GM23338 (cell line): Measurements from ENCODE around the gene NTMT1. TPM values are rescaled to one million over a fixed set of nuclear protein-coding genes. Genes with fewer than 3 reads are reported as not detected.

Experiments
- ATAC-seq: fragments of 200-7000 bp; cut with Tn5 transposase; 3 replicates; pipeline ENCODE4 v1.9.1; 2020
- DNase-seq: peaks from one replicate; pipeline ENCODE4 v3.0.0-alpha.2; 2015; ENCODE audit warnings: low spot score
- H2AFZ ChIP-seq: fragments of 200-600 bp; sonication (generic); 2 replicates; pipeline ENCODE4 v1.8.0; 2016; ENCODE audit warnings: antibody characterized with exemption, mild to moderate bottlenecking, moderate library complexity
- H3F3A ChIP-seq: fragments of 200-600 bp; sonication (generic); replicated peaks from 2 replicates; pipeline ENCODE4 v1.8.0; 2017; ENCODE audit warnings: antibody characterized with exemption, mixed run types, low read depth
- H3K27ac ChIP-seq: fragments of 200-600 bp; sonication (generic); 2 replicates; pipeline ENCODE4 v1.6.1; 2016; ENCODE audit warnings: low read depth
- H3K27me3 ChIP-seq: fragments of 200-600 bp; sonication (generic); 2 replicates; pipeline ENCODE4 v1.8.0; 2016; ENCODE audit warnings: mild to moderate bottlenecking, mixed run types, moderate library complexity; ENCODE audit not compliant: insufficient read depth
- H3K36me3 ChIP-seq: fragments of 200-600 bp; sonication (generic); 2 replicates; pipeline ENCODE4 v1.8.0; 2016; ENCODE audit warnings: mild to moderate bottlenecking; ENCODE audit not compliant: insufficient read depth
- H3K4me1 ChIP-seq: fragments of 200-600 bp; sonication (generic); 2 replicates; pipeline ENCODE4 v1.8.0; 2016; ENCODE audit warnings: mild to moderate bottlenecking, moderate library complexity; ENCODE audit not compliant: insufficient read depth
- H3K4me2 ChIP-seq: fragments of 200-600 bp; sonication (generic); 2 replicates; pipeline ENCODE4 v1.7.1; 2017; ENCODE audit warnings: mixed run types
- H3K4me3 ChIP-seq: fragments of 200-600 bp; sonication (generic); 2 replicates; pipeline ENCODE4 v1.6.1; 2016; ENCODE audit warnings: mixed run types
- H3K79me2 ChIP-seq: fragments of 200-600 bp; sonication (generic); replicated peaks from 2 replicates; pipeline ENCODE4 v1.8.0; 2017; ENCODE audit warnings: mild to moderate bottlenecking; ENCODE audit not compliant: insufficient read depth
- H3K9me2 ChIP-seq: fragments of 200-600 bp; sonication (generic); 2 replicates; pipeline ENCODE4 v1.8.0; 2017; ENCODE audit not compliant: insufficient read depth
- H4K20me1 ChIP-seq: fragments of 200-600 bp; sonication (generic); replicated peaks from 2 replicates; pipeline ENCODE4 v1.8.0; 2017; ENCODE audit warnings: mild to moderate bottlenecking; ENCODE audit not compliant: insufficient read depth
- H3K27ac Mint-ChIP-seq: 2 replicates; pipeline ENCODE4 v1.8.0; 2020; ENCODE audit warnings: inconsistent platforms, mild to moderate bottlenecking, moderate library complexity, mixed read lengths
- H3K27me3 Mint-ChIP-seq: 3 replicates; pipeline ENCODE4 v1.8.0; 2022; ENCODE audit warnings: low read depth, mild to moderate bottlenecking, moderate library complexity, mixed read lengths, inconsistent platforms; ENCODE audit not compliant: insufficient read depth, poor library complexity
- H3K36me3 Mint-ChIP-seq: 3 replicates; pipeline ENCODE4 v1.8.0; 2021; ENCODE audit warnings: low read depth, mild to moderate bottlenecking, inconsistent platforms, moderate library complexity, mixed read lengths
- H3K4me1 Mint-ChIP-seq: 3 replicates; pipeline ENCODE4 v1.8.0; 2020; ENCODE audit warnings: mild to moderate bottlenecking, inconsistent platforms, mixed read lengths
- H3K4me3 Mint-ChIP-seq: 3 replicates; pipeline ENCODE4 v1.8.0; 2021; ENCODE audit warnings: moderate library complexity, mild to moderate bottlenecking, inconsistent platforms, mixed read lengths
- H3K9me3 Mint-ChIP-seq: 3 replicates; pipeline ENCODE4 v1.8.0; 2020; ENCODE audit warnings: moderate library complexity, mild to moderate bottlenecking, inconsistent platforms, mixed read lengths
- CREB1 ChIP-seq: fragments of 250-450 bp; sonication (Bioruptor Pico); IDR thresholded peaks from 2 replicates; pipeline ENCODE4 v1.5.0; 2020; ENCODE audit warnings: low read depth, mild to moderate bottlenecking, moderate library complexity
- EZH2 ChIP-seq: fragments of 200-600 bp; sonication (generic); IDR thresholded peaks from one replicate; pipeline ENCODE4 v1.8.0; 2017; ENCODE audit warnings: antibody characterized with exemption, mild to moderate bottlenecking, low read depth; ENCODE audit not compliant: unreplicated experiment
- JUNB ChIP-seq: IDR thresholded peaks from one replicate; pipeline ENCODE4 v1.6.1; 2016; ENCODE audit warnings: antibody characterized with exemption; ENCODE audit not compliant: unreplicated experiment
- NANOG ChIP-seq: IDR thresholded peaks from 2 replicates; pipeline ENCODE4 v1.6.1; 2016; ENCODE audit warnings: antibody characterized with exemption, borderline replicate concordance
- POLR2AphosphoS5 ChIP-seq: IDR thresholded peaks from 2 replicates; pipeline ENCODE4 v1.6.1; 2016; ENCODE audit warnings: antibody characterized with exemption, low read depth
- STAT1 ChIP-seq: IDR thresholded peaks from one replicate; pipeline ENCODE4 v1.6.1; 2016; ENCODE audit warnings: antibody characterized with exemption; ENCODE audit not compliant: unreplicated experiment
- ZNF114 ChIP-seq: fragments of 250-450 bp; sonication (Bioruptor Pico); IDR thresholded peaks from 2 replicates; pipeline ENCODE4 v1.5.0; 2020; ENCODE audit warnings: mild to moderate bottlenecking, moderate library complexity
- ZNF331 ChIP-seq: fragments of 250-450 bp; sonication (Bioruptor Pico); IDR thresholded peaks from 2 replicates; pipeline ENCODE4 v1.5.0; 2020; ENCODE audit warnings: low read depth, mild to moderate bottlenecking, moderate library complexity
- polyA plus RNA-seq: library from polyadenylated mRNA; unstranded; fragments of >200 nt; fragmentation: Nextera tagmentation; extraction: Ambion mirVana; gene quantifications from 2 replicates; pipeline ENCODE4 v1.2.1, GENCODE V29; 2016
- total RNA-seq: library from RNA; depleted of rRNA; stranded (reverse); fragments of >200 nt; shearing (Covaris generic); gene quantifications from 2 replicates; pipeline ENCODE4 v1.2.3, GENCODE V29; 2014
- TF ChIP-seq, protein P1 (sequence below), 2 experiments: fragments of 200-600 bp in 1 of 2; sonication (generic) in 1 of 2; conservative IDR thresholded peaks; 2 replicates each; pipeline versions ENCODE4 v1.5.1 to v1.6.1; 2016 to 2017; ENCODE audit warnings: antibody characterized with exemption in 2 of 2, low read depth in 2 of 2, mild to moderate bottlenecking in 2 of 2, moderate library complexity in 1 of 2
- TF ChIP-seq, protein P2 (sequence below): IDR thresholded peaks from one replicate; pipeline ENCODE4 v1.6.1; 2018; ENCODE audit warnings: antibody characterized with exemption; ENCODE audit not compliant: unreplicated experiment

NTMT1 gene
- total and polyA plus RNA-seq, 2 experiments from 2014 or later: 59.4 to 108 TPM

DNA sequence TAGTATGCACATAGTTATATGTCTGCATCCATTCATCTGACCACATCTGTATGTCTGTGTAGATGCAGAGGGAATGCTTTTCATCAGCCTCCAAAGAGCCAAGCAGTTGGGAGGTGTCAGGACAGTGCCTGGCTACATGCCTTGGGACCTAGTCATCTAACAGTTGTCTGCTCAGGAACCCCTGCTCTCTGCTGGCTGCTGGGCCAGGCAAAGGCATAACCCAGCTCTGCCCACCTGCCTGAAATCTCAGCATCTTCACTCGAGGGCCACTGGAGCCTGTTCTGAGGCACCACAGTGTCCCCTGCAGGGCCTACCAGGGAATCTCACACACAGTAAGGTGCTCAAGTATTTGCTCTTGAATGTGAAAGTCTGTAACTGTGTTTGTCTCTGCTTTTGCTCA lies 8.8 kb upstream of the NTMT1 start:
- H3K4me1 Mint-ChIP-seq: peaks cover 14% of the 10 kb centered on the region
- no peaks in the 10 kb centered on the region for H3K36me3 ChIP-seq
- H3K36me3 Mint-ChIP-seq: no peaks in the 10 kb centered on the region; the same call in 2 of the 3 replicates
- no peak overlapping the region for H3K4me3 Mint-ChIP-seq
- TF ChIP-seq, protein P1, sequence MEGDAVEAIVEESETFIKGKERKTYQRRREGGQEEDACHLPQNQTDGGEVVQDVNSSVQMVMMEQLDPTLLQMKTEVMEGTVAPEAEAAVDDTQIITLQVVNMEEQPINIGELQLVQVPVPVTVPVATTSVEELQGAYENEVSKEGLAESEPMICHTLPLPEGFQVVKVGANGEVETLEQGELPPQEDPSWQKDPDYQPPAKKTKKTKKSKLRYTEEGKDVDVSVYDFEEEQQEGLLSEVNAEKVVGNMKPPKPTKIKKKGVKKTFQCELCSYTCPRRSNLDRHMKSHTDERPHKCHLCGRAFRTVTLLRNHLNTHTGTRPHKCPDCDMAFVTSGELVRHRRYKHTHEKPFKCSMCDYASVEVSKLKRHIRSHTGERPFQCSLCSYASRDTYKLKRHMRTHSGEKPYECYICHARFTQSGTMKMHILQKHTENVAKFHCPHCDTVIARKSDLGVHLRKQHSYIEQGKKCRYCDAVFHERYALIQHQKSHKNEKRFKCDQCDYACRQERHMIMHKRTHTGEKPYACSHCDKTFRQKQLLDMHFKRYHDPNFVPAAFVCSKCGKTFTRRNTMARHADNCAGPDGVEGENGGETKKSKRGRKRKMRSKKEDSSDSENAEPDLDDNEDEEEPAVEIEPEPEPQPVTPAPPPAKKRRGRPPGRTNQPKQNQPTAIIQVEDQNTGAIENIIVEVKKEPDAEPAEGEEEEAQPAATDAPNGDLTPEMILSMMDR (conservative IDR thresholded peaks at IDR 0.05; ENCODE audit: low read depth in 2 of 2): peak; percentile 75 to 86
- no peak for TF ChIP-seq JUNB
- H2AFZ ChIP-seq: no peak overlapping the region
- H3K9me2 ChIP-seq: no peaks in the 10 kb centered on the region
- peak; percentile 70 for DNase-seq
- H3K9me3 Mint-ChIP-seq: no peaks in the 10 kb centered on the region
- peak; percentile 61 for ATAC-seq
- H3K79me2 ChIP-seq: no peaks in the 10 kb centered on the region
- H3F3A ChIP-seq: 0 out of 2 replicates have a peak, but pooled peaks cover 8% of the 10 kb centered on the region
- no peaks in the 10 kb centered on the region for H4K20me1 ChIP-seq
- peaks cover 42% of the 10 kb centered on the region for H3K27me3 ChIP-seq
- H3K27me3 Mint-ChIP-seq: peaks cover 48% of the 10 kb centered on the region
- peaks cover 9% of the 10 kb centered on the region; the same call in 1 of the 2 replicates for H3K4me1 ChIP-seq
- H3K27ac Mint-ChIP-seq: no peak overlapping the region
- no peak overlapping the region for H3K4me2 ChIP-seq
- no peak overlapping the region for H3K27ac ChIP-seq
- H3K4me3 ChIP-seq: no peak overlapping the region

DNA sequence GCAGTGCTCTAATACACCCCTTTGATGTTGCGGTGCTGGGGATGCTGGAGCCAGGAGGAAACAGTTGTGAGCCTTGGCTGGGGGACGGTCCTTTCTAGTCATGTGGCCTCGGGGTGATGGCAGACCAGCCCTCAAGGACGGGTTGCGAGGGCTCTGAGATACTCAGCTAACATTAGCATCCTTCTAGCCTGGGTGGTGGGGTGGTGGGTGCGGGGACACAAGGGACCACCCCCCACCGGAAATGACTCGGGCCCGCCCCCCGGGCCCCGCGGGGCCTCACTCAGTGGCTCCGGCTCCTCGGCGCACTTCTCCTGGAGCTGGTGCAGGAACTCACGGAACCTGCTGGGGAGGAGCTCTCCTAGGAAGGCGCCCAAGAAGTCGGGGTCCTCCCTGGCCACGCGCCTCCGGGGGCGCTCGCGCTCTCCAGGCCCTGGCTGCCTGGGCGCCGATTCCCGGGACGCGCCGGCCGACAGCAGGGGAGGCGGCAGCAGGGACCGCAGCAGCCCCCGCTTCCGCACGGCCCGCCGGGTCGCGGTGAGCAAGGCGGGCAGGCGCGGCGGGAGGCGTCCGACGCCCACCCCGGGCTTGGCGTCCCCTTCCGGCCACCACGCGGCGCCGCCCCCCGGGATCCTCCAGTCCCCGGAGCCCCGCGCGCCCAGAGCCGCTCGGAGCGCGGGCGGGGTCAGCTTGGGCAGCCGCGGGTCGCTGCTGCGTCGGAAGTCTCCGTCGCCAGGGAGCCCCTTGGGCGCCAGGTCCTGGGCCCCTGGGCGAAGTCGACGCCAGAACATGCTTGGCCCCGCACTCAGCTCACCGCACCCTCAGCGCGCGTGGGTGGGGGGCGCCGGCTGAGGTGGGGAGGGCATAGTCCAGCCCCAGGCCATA lies 5.9 kb upstream of the NTMT1 start:
- no peak overlapping the region for H3K27ac ChIP-seq
- Mint-ChIP-seq H3K27me3 (peaks cover 49% of the 10 kb centered on the region), H3K9me3 (no peaks in the 10 kb centered on the region), H3K36me3 (no peaks in the 10 kb centered on the region; the same call in 2 of the 3 replicates), H3K4me3 (peak overlapping the region; percentile 59), H3K27ac (no peak overlapping the region), H3K4me1 (peaks cover 18% of the 10 kb centered on the region)
- H3F3A ChIP-seq: 0 out of 2 replicates have a peak, but pooled peaks cover 12% of the 10 kb centered on the region
- DNase-seq (peak; percentile 69), ATAC-seq (peak; percentile 59)
- no peaks in the 10 kb centered on the region for H3K36me3 ChIP-seq
- peak overlapping the region; percentile 63 for H3K4me3 ChIP-seq
- peaks cover 15% of the 10 kb centered on the region for H3K4me1 ChIP-seq
- peak overlapping the region; percentile 84 for H3K4me2 ChIP-seq
- no peaks in the 10 kb centered on the region for H3K79me2 ChIP-seq
- no peaks in the 10 kb centered on the region for H3K9me2 ChIP-seq
- peak overlapping the region; percentile 90 for H2AFZ ChIP-seq
- H3K27me3 ChIP-seq: peaks cover 48% of the 10 kb centered on the region
- H4K20me1 ChIP-seq: no peaks in the 10 kb centered on the region
- TF ChIP-seq POLR2AphosphoS5 (peak; percentile 35; the same call in 1 of the 2 replicates), EZH2 (peak; percentile 17), CREB1 (CRISPR knock-in tag) (no peak), ZNF331 (CRISPR knock-in tag) (no peak), NANOG (no peak), ZNF114 (CRISPR knock-in tag) (no peak), JUNB (no peak), STAT1 (no peak)
- TF ChIP-seq, protein P2, sequence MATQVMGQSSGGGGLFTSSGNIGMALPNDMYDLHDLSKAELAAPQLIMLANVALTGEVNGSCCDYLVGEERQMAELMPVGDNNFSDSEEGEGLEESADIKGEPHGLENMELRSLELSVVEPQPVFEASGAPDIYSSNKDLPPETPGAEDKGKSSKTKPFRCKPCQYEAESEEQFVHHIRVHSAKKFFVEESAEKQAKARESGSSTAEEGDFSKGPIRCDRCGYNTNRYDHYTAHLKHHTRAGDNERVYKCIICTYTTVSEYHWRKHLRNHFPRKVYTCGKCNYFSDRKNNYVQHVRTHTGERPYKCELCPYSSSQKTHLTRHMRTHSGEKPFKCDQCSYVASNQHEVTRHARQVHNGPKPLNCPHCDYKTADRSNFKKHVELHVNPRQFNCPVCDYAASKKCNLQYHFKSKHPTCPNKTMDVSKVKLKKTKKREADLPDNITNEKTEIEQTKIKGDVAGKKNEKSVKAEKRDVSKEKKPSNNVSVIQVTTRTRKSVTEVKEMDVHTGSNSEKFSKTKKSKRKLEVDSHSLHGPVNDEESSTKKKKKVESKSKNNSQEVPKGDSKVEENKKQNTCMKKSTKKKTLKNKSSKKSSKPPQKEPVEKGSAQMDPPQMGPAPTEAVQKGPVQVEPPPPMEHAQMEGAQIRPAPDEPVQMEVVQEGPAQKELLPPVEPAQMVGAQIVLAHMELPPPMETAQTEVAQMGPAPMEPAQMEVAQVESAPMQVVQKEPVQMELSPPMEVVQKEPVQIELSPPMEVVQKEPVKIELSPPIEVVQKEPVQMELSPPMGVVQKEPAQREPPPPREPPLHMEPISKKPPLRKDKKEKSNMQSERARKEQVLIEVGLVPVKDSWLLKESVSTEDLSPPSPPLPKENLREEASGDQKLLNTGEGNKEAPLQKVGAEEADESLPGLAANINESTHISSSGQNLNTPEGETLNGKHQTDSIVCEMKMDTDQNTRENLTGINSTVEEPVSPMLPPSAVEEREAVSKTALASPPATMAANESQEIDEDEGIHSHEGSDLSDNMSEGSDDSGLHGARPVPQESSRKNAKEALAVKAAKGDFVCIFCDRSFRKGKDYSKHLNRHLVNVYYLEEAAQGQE: no peak
